CD8-positive, alpha-beta memory T cell (primary cell): Measurements from ENCODE around the gene HTRA3. TPM values are rescaled to one million over a fixed set of nuclear protein-coding genes. Genes with fewer than 3 reads are reported as not detected.
A peak's percentile ranks its signal among the peaks of the same experiment; 100 is the strongest.
"Not testable (repeated sequence)": the region's sequence is repeated elsewhere in the genome, so short reads cannot be mapped to it uniquely, and the experiment has no call there.

ENCODE experiments used
- CTCF ChIA-PET: fragments of 350-600 bp; sonication (Branson Sonifier 250); formaldehyde crosslinking; loops from one replicate; lab custom pipeline; 2021; ENCODE audit warnings: antibody characterized with exemption; lab: Charles Lee
- POLR2A ChIA-PET: fragments of 350-600 bp; sonication (Branson Sonifier 250); formaldehyde crosslinking; loops from one replicate; lab custom pipeline; 2021; ENCODE audit warnings: antibody characterized with exemption; lab: Charles Lee
- DNase-seq, 5 donors: peaks; one replicate each; pipeline versions ENCODE4 v3.0.0 to v3.0.0-alpha.2; 2020 to 2022; ENCODE audit warnings: mixed read lengths in 1 of 5
- H3K27ac ChIP-seq: one replicate; pipeline ENCODE4 v1.7.0; 2013; ENCODE audit warnings: low read depth, mild to moderate bottlenecking, low read length, moderate library complexity
- H3K27me3 ChIP-seq: 2 replicates; pipeline ENCODE4 v1.7.0; 2013; ENCODE audit warnings: low read length, mild to moderate bottlenecking; ENCODE audit not compliant: insufficient read depth, poor library complexity, severe bottlenecking
- H3K36me3 ChIP-seq: 2 replicates; pipeline ENCODE4 v1.7.0; 2013; ENCODE audit warnings: mild to moderate bottlenecking, low read length, moderate library complexity; ENCODE audit not compliant: insufficient read depth
- H3K4me1 ChIP-seq: 2 replicates; pipeline ENCODE4 v1.7.0; 2013; ENCODE audit warnings: mild to moderate bottlenecking, low read length, moderate library complexity; ENCODE audit not compliant: insufficient read depth
- H3K4me3 ChIP-seq: 2 replicates; pipeline ENCODE4 v1.7.0; 2013; ENCODE audit warnings: mild to moderate bottlenecking, low read length
- H3K9me3 ChIP-seq: 2 replicates; pipeline ENCODE4 v1.7.0; 2013; ENCODE audit warnings: mild to moderate bottlenecking, low read length
- H3K27ac Mint-ChIP-seq, 8 donors: one replicate each; pipeline ENCODE4 v1.8.0; 2020 to 2021; ENCODE audit warnings: mixed read lengths in 8 of 8, mild to moderate bottlenecking in 6 of 8, inconsistent platforms in 3 of 8, moderate library complexity in 3 of 8
- H3K27me3 Mint-ChIP-seq, 2 donors: one replicate each; pipeline ENCODE4 v1.8.0; 2020 to 2021; ENCODE audit warnings: mixed read lengths in 2 of 2, mild to moderate bottlenecking in 1 of 2, moderate library complexity in 1 of 2
- H3K36me3 Mint-ChIP-seq, 3 donors: one replicate each; pipeline ENCODE4 v1.8.0; 2020 to 2021; ENCODE audit warnings: mixed read lengths in 3 of 3, inconsistent platforms in 1 of 3, mild to moderate bottlenecking in 1 of 3
- H3K4me1 Mint-ChIP-seq, 3 donors: one replicate each; pipeline ENCODE4 v1.8.0; 2020 to 2021; ENCODE audit warnings: mixed read lengths in 3 of 3, inconsistent platforms in 1 of 3, mild to moderate bottlenecking in 1 of 3
- H3K4me3 Mint-ChIP-seq, 7 donors: one replicate each; pipeline ENCODE4 v1.8.0; 2020 to 2021; ENCODE audit warnings: mixed read lengths in 7 of 7, mild to moderate bottlenecking in 6 of 7, moderate library complexity in 4 of 7, inconsistent platforms in 2 of 7
- H3K9me3 Mint-ChIP-seq, 5 donors: one replicate each; pipeline ENCODE4 v1.8.0; 2020 to 2022; ENCODE audit warnings: mixed read lengths in 5 of 5, mild to moderate bottlenecking in 3 of 5, moderate library complexity in 2 of 5, inconsistent platforms in 1 of 5
- polyA plus RNA-seq: library from polyadenylated mRNA; unstranded; fragments of 300-500 nt; fragmentation: Illumina TruSeq; gene quantifications from one replicate; pipeline ENCODE4 v1.2.3, GENCODE V29; 2021
- total RNA-seq, 2 experiments: library from RNA; stranded (reverse); gene quantifications; one replicate each; pipeline ENCODE4 v1.2.3, GENCODE V29; 2021

HTRA3 gene
- total and polyA plus RNA-seq, 3 experiments from 2014 or later: not detected

- Mint-ChIP-seq H3K27ac (no peak overlapping the region), H3K36me3 (no peaks in the 10 kb centered on the region), H3K9me3 (peaks cover 0 to 2% (median 0%) of the 10 kb centered on the region in 5 donors), H3K27me3 (peaks cover 20 to 21% of the 10 kb centered on the region in 2 donors), H3K4me3 (no peak overlapping the region), H3K4me1 (no peaks in the 10 kb centered on the region)
- DNase-seq: no peak
- peaks cover 4% of the 10 kb centered on the region for H3K27me3 ChIP-seq
- H3K27ac ChIP-seq: no peak overlapping the region
- no peaks in the 10 kb centered on the region for H3K9me3 ChIP-seq
- ChIA-PET CTCF (no interaction called here), POLR2A (no interaction called here)
- H3K4me3 ChIP-seq: no peak overlapping the region
- no peaks in the 10 kb centered on the region for H3K4me1 ChIP-seq
- H3K36me3 ChIP-seq: no peaks in the 10 kb centered on the region
Observed at GRCh38 chr4:8346838-8347605, 77.5 kb downstream of the HTRA3 start.

- Mint-ChIP-seq H3K4me1 (no peaks in the 10 kb centered on the region), H3K9me3 (peaks cover 0 to 2% (median 0%) of the 10 kb centered on the region in 5 donors), H3K36me3 (no peaks in the 10 kb centered on the region), H3K27me3 (peaks cover 19 to 20% of the 10 kb centered on the region in 2 donors), H3K4me3 (no peak overlapping the region), H3K27ac (no peak overlapping the region)
- H3K9me3 ChIP-seq: no peaks in the 10 kb centered on the region
- no peak for DNase-seq
- no peaks in the 10 kb centered on the region for H3K4me1 ChIP-seq
- peaks cover 5% of the 10 kb centered on the region for H3K27me3 ChIP-seq
- H3K36me3 ChIP-seq: no peaks in the 10 kb centered on the region
- CTCF ChIA-PET: no interaction called here
- H3K4me3 ChIP-seq: no peak overlapping the region
- POLR2A ChIA-PET: no interaction called here
- no peak overlapping the region for H3K27ac ChIP-seq
Observed at GRCh38 chr4:8347660-8348059, 78.1 kb downstream of the HTRA3 start.

GRCh38 chr4:8348071-8348470 is 78.5 kb downstream of the HTRA3 start:
- Histone ChIP-seq H3K27me3 (peaks cover 5% of the 10 kb centered on the region), H3K27ac (no peak overlapping the region), H3K4me3 (no peak overlapping the region), H3K4me1 (no peaks in the 10 kb centered on the region), H3K36me3 (no peaks in the 10 kb centered on the region), H3K9me3 (no peaks in the 10 kb centered on the region)
- Mint-ChIP-seq H3K9me3 (peaks cover 0 to 2% (median 0%) of the 10 kb centered on the region in 5 donors), H3K27ac (no peak overlapping the region), H3K27me3 (peaks cover 18 to 20% of the 10 kb centered on the region in 2 donors), H3K4me3 (no peak overlapping the region), H3K36me3 (no peaks in the 10 kb centered on the region), H3K4me1 (no peaks in the 10 kb centered on the region)
- ChIA-PET CTCF (no interaction called here), POLR2A (no interaction called here)
- no peak for DNase-seq

GRCh38 chr4:8349236-8349635 is 79.7 kb downstream of the HTRA3 start:
- CTCF ChIA-PET, POLR2A ChIA-PET, H3K27ac ChIP-seq, H3K4me3 ChIP-seq, H3K9me3 Mint-ChIP-seq, H3K4me1 Mint-ChIP-seq, H3K36me3 Mint-ChIP-seq, H3K4me1 ChIP-seq, H3K9me3 ChIP-seq, DNase-seq, H3K27me3 ChIP-seq, H3K36me3 ChIP-seq, H3K27ac Mint-ChIP-seq, H3K4me3 Mint-ChIP-seq: not testable (repeated sequence)
- H3K27me3 Mint-ChIP-seq: peaks cover 18 to 20% of the 10 kb centered on the region in 2 donors

- peaks cover 13 to 21% of the 10 kb centered on the region in 2 donors for H3K27me3 Mint-ChIP-seq
- no peak overlapping the region for H3K4me3 Mint-ChIP-seq
- H3K4me1 Mint-ChIP-seq: no peaks in the 10 kb centered on the region
- Histone ChIP-seq H3K27me3 (peaks cover 5% of the 10 kb centered on the region), H3K9me3 (no peaks in the 10 kb centered on the region), H3K36me3 (no peaks in the 10 kb centered on the region), H3K4me3 (no peak overlapping the region), H3K27ac (no peak overlapping the region), H3K4me1 (no peaks in the 10 kb centered on the region)
- ChIA-PET CTCF (no interaction called here), POLR2A (no interaction called here)
- no peaks in the 10 kb centered on the region for H3K36me3 Mint-ChIP-seq
- peaks cover 0 to 2% (median 0%) of the 10 kb centered on the region in 5 donors for H3K9me3 Mint-ChIP-seq
- no peak for DNase-seq
- H3K27ac Mint-ChIP-seq: no peak overlapping the region
Observed at GRCh38 chr4:8349664-8350236, 80.2 kb downstream of the HTRA3 start.

- ChIA-PET CTCF (no interaction called here), POLR2A (no interaction called here)
- H3K4me3 Mint-ChIP-seq: no peak overlapping the region
- no peak overlapping the region for H3K27ac Mint-ChIP-seq
- peaks cover 11 to 19% of the 10 kb centered on the region in 2 donors for H3K27me3 Mint-ChIP-seq
- Histone ChIP-seq H3K4me3 (no peak overlapping the region), H3K4me1 (no peaks in the 10 kb centered on the region), H3K27me3 (peaks cover 5% of the 10 kb centered on the region), H3K36me3 (no peaks in the 10 kb centered on the region), H3K9me3 (no peaks in the 10 kb centered on the region), H3K27ac (no peak overlapping the region)
- no peak for DNase-seq
- H3K36me3 Mint-ChIP-seq: no peaks in the 10 kb centered on the region
- H3K9me3 Mint-ChIP-seq: peaks cover 0 to 2% (median 0%) of the 10 kb centered on the region in 5 donors
- no peaks in the 10 kb centered on the region for H3K4me1 Mint-ChIP-seq
Observed at GRCh38 chr4:8350352-8350751, 80.8 kb downstream of the HTRA3 start.

- Histone ChIP-seq H3K4me3 (no peak overlapping the region), H3K9me3 (no peaks in the 10 kb centered on the region), H3K27ac (no peak overlapping the region), H3K4me1 (no peaks in the 10 kb centered on the region), H3K27me3 (peaks cover 5% of the 10 kb centered on the region), H3K36me3 (no peaks in the 10 kb centered on the region)
- ChIA-PET CTCF (no interaction called here), POLR2A (no interaction called here)
- Mint-ChIP-seq H3K4me1 (no peaks in the 10 kb centered on the region), H3K4me3 (no peak overlapping the region), H3K9me3 (peaks cover 0 to 2% (median 0%) of the 10 kb centered on the region in 5 donors), H3K27me3 (peaks cover 11 to 19% of the 10 kb centered on the region in 2 donors), H3K27ac (no peak overlapping the region), H3K36me3 (no peaks in the 10 kb centered on the region)
- no peak for DNase-seq
Observed at GRCh38 chr4:8350841-8351461, 81.4 kb downstream of the HTRA3 start.

- POLR2A ChIA-PET: no interaction called here
- H3K4me1 Mint-ChIP-seq: no peaks in the 10 kb centered on the region
- H3K27ac ChIP-seq: no peak overlapping the region
- peaks cover 0 to 2% (median 0%) of the 10 kb centered on the region in 5 donors for H3K9me3 Mint-ChIP-seq
- H3K4me1 ChIP-seq: no peaks in the 10 kb centered on the region
- no peaks in the 10 kb centered on the region for H3K36me3 Mint-ChIP-seq
- no peaks in the 10 kb centered on the region for H3K36me3 ChIP-seq
- peaks cover 11 to 18% of the 10 kb centered on the region in 2 donors for H3K27me3 Mint-ChIP-seq
- no peak overlapping the region for H3K4me3 Mint-ChIP-seq
- CTCF ChIA-PET: no interaction called here
- no peaks in the 10 kb centered on the region for H3K9me3 ChIP-seq
- H3K27me3 ChIP-seq: peaks cover 5% of the 10 kb centered on the region
- H3K4me3 ChIP-seq: no peak overlapping the region
- H3K27ac Mint-ChIP-seq: peak overlapping the region in 1 of 8 donors; percentile 19
- no peak for DNase-seq
Observed at GRCh38 chr4:8351931-8352367, 82.4 kb downstream of the HTRA3 start.
